GM10248 (cell line): ENCODE data around the gene RASSF9.

Experiments used
- CTCF ChIA-PET: fragments of 300-600 bp; sonication (Branson Sonifier 250); formaldehyde crosslinking; extraction: SDS; loops from one replicate; lab custom pipeline; 2021; ENCODE audit warnings: antibody characterized with exemption; lab: Yijun Ruan, JAX
- POLR2A ChIA-PET: fragments of 350-650 bp; sonication (Branson Sonifier 250); formaldehyde crosslinking; extraction: SDS; loops from one replicate; lab custom pipeline; 2020; ENCODE audit warnings: antibody characterized with exemption; lab: Yijun Ruan, JAX
- DNase-seq: peaks from one replicate; pipeline ENCODE4 v3.0.0; 2012; ENCODE audit errors: extremely low spot score
- CTCF ChIP-seq: IDR thresholded peaks from 2 replicates; pipeline ENCODE4 v1.5.1; 2012; ENCODE audit warnings: mild to moderate bottlenecking, low read depth; ENCODE audit errors: extremely low read depth, missing control alignments, control extremely low read depth

The RASSF9 gene

GRCh38 chr12:85809500-85809899 lies 26.7 kb downstream of the RASSF9 start:
- ChIA-PET POLR2A (no interaction called here), CTCF (interaction anchor here (0.8 to 1.1 kb wide), 2 partner anchors 12 to 57 kb away, joined by 3 read pairs; no protein-coding TSS in a partner anchor)
- no peak for DNase-seq
- TF ChIP-seq CTCF: no peak

- CTCF ChIA-PET: no interaction called here
- POLR2A ChIA-PET: no interaction called here
- no peak for TF ChIP-seq CTCF
Observed at GRCh38 chr12:85807730-85808129, 28.5 kb downstream of the RASSF9 start.

GRCh38 chr12:85805654-85806053 lies 30.6 kb downstream of the RASSF9 start:
- POLR2A ChIA-PET: no interaction called here
- CTCF ChIA-PET: interaction anchor here (1.0 to 2.0 kb wide), 4 partner anchors 9 to 61 kb away, joined by 3 to 5 read pairs (median 3); no protein-coding TSS in a partner anchor
- no peak for TF ChIP-seq CTCF
- DNase-seq: no peak

More at GRCh38 chr12:85807730-85808129, 28.5 kb downstream of the RASSF9 start:
- no peak for DNase-seq

GRCh38 chr12:85804663-85805062 lies 31.5 kb downstream of the RASSF9 start:
- no peak for TF ChIP-seq CTCF
- no peak for DNase-seq
- ChIA-PET POLR2A (no interaction called here), CTCF (interaction anchor here (1.0 to 2.0 kb wide), 4 partner anchors 8 to 62 kb away, joined by 3 to 5 read pairs (median 3); no protein-coding TSS in a partner anchor)

- POLR2A ChIA-PET: no interaction called here
- TF ChIP-seq CTCF: no peak
- DNase-seq: no peak
- CTCF ChIA-PET: interaction anchor here (2.0 kb wide), 1 partner anchor 9 kb away, joined by 5 read pairs; no protein-coding TSS in a partner anchor
Observed at GRCh38 chr12:85803923-85804322, 32.3 kb downstream of the RASSF9 start.

- DNase-seq: no peak
- ChIA-PET CTCF (no interaction called here), POLR2A (no interaction called here)
- no peak for TF ChIP-seq CTCF
Observed at GRCh38 chr12:85803231-85803630, 33.0 kb downstream of the RASSF9 start.

GRCh38 chr12:85798122-85798521 lies 38.1 kb downstream of the RASSF9 start:
- POLR2A ChIA-PET: no interaction called here
- CTCF ChIA-PET: no interaction called here
- no peak for TF ChIP-seq CTCF
- no peak for DNase-seq
